ENCODE measurements around the gene ARFRP1. TPM values are rescaled to one million over a fixed set of nuclear protein-coding genes. Genes with fewer than 3 reads are reported as not detected.

ARFRP1 gene
- total and polyA plus RNA-seq, 2 of the 13 experiments (the other 11 are each of a cell fraction or from before 2014, with no cell fraction given): 32.0 to 51.1 TPM

- TF ChIP-seq ZNF562 (CRISPR knock-in tag; IDR thresholded peaks at IDR 0.05; ENCODE audit: borderline replicate concordance) (no peak), ATAD3A (CRISPR knock-in tag; IDR thresholded peaks at IDR 0.05) (0 out of 2 replicates have a peak, but pooled peaks have one; percentile 52), MEIS1 (CRISPR knock-in tag; IDR thresholded peaks at IDR 0.05; ENCODE audit: borderline replicate concordance) (peak; percentile 74; the same call in 1 of the 2 replicates), FLYWCH1 (CRISPR knock-in tag; IDR thresholded peaks at IDR 0.05) (no peak), ZNF343 (CRISPR knock-in tag; IDR thresholded peaks at IDR 0.05) (peak; percentile 71; the same call in 1 of the 2 replicates), CTCF (CRISPR knock-in tag; IDR thresholded peaks at IDR 0.05) (peak; percentile 30), ELF1 (CRISPR knock-in tag; IDR thresholded peaks at IDR 0.05) (0 out of 2 replicates have a peak, but pooled peaks have one; percentile 14), CBX2 (IDR thresholded peaks at IDR 0.05; ENCODE audit: low read depth, low read length) (no peak), CBX2 (CRISPR knock-in tag; IDR thresholded peaks at IDR 0.05; ENCODE audit: low read depth) (0 out of 2 replicates have a peak, but pooled peaks have one; percentile 41), LBX2 (CRISPR knock-in tag; IDR thresholded peaks at IDR 0.05; ENCODE audit: borderline replicate concordance) (peak; percentile 87), HMGXB4 (CRISPR knock-in tag; IDR thresholded peaks at IDR 0.05; ENCODE audit: borderline replicate concordance in 1 of 2, low read depth in 1 of 2) (no peak), THAP9 (CRISPR knock-in tag; IDR thresholded peaks at IDR 0.05; ENCODE audit: borderline replicate concordance) (0 out of 2 replicates have a peak, but pooled peaks have one; percentile 16), SP5 (CRISPR knock-in tag; IDR thresholded peaks at IDR 0.05; ENCODE audit: borderline replicate concordance, low read depth) (no peak), KLF15 (CRISPR knock-in tag; IDR thresholded peaks at IDR 0.05; ENCODE audit: borderline replicate concordance) (peak; percentile 76; the same call in 1 of the 2 replicates), HDAC2 (CRISPR knock-in tag; IDR thresholded peaks at IDR 0.05) (no peak), DRAP1 (CRISPR knock-in tag; IDR thresholded peaks at IDR 0.05) (no peak), ZNF367 (CRISPR knock-in tag; IDR thresholded peaks at IDR 0.05; ENCODE audit: borderline replicate concordance) (peak; percentile 65; the same call in 1 of the 2 replicates), GLMP (CRISPR knock-in tag; IDR thresholded peaks at IDR 0.05; ENCODE audit: borderline replicate concordance) (no peak)
Observed at GRCh38 chr20:63708301-63709148, 749 bp upstream of the ARFRP1 start (continued).
